NT2/D1 (cell line): Measurements from ENCODE around the gene MRPL37.

Experiments
- YY1 ChIP-seq: IDR thresholded peaks from 2 replicates; pipeline ENCODE4 v1.6.1; 2011; ENCODE audit not compliant: insufficient read length, insufficient read depth
- ZNF274 ChIP-seq: IDR thresholded peaks from 2 replicates; pipeline ENCODE4 v1.6.1; 2011; ENCODE audit warnings: mild to moderate bottlenecking, low read depth, low read length

DNA sequence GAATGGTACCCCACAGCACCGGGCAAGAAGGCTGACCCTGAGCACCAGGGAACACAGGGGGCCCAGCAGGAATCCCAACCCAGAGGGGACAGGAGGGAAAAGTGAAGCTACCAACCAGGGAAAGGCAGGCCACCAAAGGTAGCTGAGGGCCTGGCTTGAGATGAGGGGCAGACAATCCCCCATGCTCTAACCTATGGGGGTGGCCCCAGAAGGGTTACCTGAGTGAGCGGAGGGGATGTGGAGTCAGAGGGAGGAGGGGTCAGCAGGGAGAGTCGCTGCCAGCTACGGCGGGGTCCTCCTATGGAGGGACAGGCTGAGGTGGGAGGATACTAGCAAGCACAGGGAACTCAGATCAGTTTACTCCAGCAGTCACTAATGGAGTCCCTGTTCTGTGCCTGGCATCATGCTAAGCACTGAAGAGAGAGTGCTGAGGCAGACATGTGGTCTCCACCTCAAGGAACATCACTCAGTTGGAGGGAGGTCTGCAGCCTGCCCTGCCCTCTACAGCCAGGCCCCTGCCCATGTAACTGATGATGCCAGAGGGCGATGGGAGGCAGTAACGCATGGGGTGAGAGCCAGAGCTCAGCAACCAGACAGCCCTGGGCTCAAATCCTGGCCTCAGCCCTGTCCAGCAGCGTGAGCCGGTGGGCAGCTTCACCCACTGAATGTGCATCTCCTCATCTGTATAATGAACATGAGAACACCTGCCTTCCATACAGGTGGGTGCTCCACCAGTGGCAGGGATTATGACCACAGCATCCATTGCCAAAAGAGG lies 21.5 kb upstream of the MRPL37 start:
- TF ChIP-seq ZNF274 = no peak
- no peak for TF ChIP-seq YY1
